Prostate gland (tissue), 2 donors: ENCODE results near the gene CHRND.

ENCODE experiments used
- POLR2A ChIP-seq: fragments of 450-650 bp; IDR thresholded peaks from one replicate; pipeline ENCODE4 v1.6.1; 2016; ENCODE audit warnings: antibody characterized with exemption, mild to moderate bottlenecking
- POLR2AphosphoS5 ChIP-seq: sonication (generic); formaldehyde crosslinking; IDR thresholded peaks from one replicate; pipeline ENCODE4 v1.6.1; 2017; ENCODE audit warnings: antibody characterized with exemption
- TF ChIP-seq, protein P1 (sequence below), 4 experiments: fragments of 200-600 bp in 2 of 4; fragments of 450-650 bp in 2 of 4; sonication (generic) in 2 of 4; IDR thresholded peaks; 1 replicate in 3 of 4; 2 replicates in 1 of 4; pipeline ENCODE4 v1.5.1; 2016 to 2019; ENCODE audit warnings: antibody characterized with exemption in 4 of 4, mild to moderate bottlenecking in 2 of 4, moderate library complexity in 2 of 4

DNA sequence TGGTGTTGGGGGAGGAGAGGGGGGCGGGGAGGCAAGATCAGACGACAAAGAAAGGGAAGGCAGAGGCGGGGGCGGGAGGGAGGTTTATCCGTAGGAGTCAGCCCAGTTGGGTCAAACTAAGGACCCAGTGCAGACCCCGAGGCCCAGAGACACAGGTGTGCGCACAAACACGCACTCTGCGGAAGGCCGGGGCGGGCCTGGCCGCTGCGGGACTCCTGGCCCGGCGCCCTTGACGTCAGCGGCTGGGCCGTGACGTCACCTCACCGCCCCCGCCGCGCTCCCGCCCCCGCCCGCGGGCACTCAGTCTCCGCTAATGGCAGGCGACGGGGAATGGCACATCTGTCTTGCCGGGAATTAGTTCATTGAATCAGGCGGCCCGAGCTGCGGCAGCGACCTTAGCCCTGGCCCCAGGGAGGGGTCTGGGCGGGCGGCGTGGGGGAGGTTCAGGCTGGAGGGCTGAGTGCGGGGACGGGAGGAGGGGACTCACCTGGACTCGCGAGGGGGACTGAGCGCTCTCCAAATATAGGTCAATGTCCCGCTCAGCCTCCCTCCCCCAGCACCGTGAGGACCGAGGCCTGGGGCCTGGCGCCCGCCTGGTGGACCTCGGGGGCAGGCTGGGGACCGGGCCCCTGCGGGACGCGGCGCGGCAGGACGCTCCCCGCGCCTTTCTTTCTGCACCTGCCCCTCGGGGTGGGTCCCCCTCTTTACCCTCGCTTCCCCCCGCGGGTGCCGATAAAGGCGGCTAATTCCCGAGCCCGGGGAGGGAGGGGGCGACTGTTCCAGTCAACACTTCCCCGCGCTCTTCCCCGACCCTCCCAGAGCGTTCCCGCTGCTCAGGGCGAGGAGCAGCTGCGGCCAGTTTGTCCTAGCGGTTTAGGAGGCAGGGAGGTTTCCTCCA lies 22.8 kb upstream of the CHRND start:
- TF ChIP-seq, protein P1, sequence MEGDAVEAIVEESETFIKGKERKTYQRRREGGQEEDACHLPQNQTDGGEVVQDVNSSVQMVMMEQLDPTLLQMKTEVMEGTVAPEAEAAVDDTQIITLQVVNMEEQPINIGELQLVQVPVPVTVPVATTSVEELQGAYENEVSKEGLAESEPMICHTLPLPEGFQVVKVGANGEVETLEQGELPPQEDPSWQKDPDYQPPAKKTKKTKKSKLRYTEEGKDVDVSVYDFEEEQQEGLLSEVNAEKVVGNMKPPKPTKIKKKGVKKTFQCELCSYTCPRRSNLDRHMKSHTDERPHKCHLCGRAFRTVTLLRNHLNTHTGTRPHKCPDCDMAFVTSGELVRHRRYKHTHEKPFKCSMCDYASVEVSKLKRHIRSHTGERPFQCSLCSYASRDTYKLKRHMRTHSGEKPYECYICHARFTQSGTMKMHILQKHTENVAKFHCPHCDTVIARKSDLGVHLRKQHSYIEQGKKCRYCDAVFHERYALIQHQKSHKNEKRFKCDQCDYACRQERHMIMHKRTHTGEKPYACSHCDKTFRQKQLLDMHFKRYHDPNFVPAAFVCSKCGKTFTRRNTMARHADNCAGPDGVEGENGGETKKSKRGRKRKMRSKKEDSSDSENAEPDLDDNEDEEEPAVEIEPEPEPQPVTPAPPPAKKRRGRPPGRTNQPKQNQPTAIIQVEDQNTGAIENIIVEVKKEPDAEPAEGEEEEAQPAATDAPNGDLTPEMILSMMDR (IDR thresholded peaks at IDR 0.05), result no peak
- TF ChIP-seq POLR2A (no peak), POLR2AphosphoS5 (no peak)
